CD14-positive monocyte (primary cell): Measurements from ENCODE around the gene CTBP2. TPM values are rescaled to one million over a fixed set of nuclear protein-coding genes. Genes with fewer than 3 reads are reported as not detected.

Experiments used
- DNase-seq, 3 donors: peaks; one replicate each; pipeline ENCODE4 v3.0.0-alpha.2; 2011 to 2022
- H2AFZ ChIP-seq: 2 replicates; pipeline ENCODE4 v1.6.0; 2012; ENCODE audit warnings: mild to moderate bottlenecking, low read depth, low read length, inconsistent platforms; ENCODE audit not compliant: insufficient read depth, poor library complexity, severe bottlenecking
- H3K27ac ChIP-seq, 2 donors: 1 replicate in 1 of 2; 2 replicates in 1 of 2; pipeline ENCODE4 v1.5.1; 2012 to 2013; ENCODE audit warnings: low read length in 2 of 2, control low read depth in 1 of 2, inconsistent platforms in 1 of 2, low read depth in 1 of 2, mild to moderate bottlenecking in 1 of 2
- H3K27me3 ChIP-seq, 2 donors: one replicate each; pipeline versions ENCODE4 v1.6.0 to v1.6.1; 2011 to 2013; ENCODE audit warnings: low read length in 2 of 2; ENCODE audit not compliant: control insufficient read depth in 2 of 2, insufficient read depth in 2 of 2
- H3K36me3 ChIP-seq, 2 donors: replicated peaks in 1 of 2; 1 replicate in 1 of 2; 2 replicates in 1 of 2; pipeline versions ENCODE4 v1.5.1 to v1.6.1; 2012 to 2013; ENCODE audit warnings: low read length in 2 of 2, control low read depth in 1 of 2, inconsistent platforms in 1 of 2, mild to moderate bottlenecking in 1 of 2; ENCODE audit not compliant: insufficient read depth in 2 of 2, control insufficient read depth in 1 of 2
- H3K4me1 ChIP-seq, 2 donors: 1 replicate in 1 of 2; 2 replicates in 1 of 2; pipeline versions ENCODE4 v1.5.1 to v1.6.1; 2012 to 2013; ENCODE audit warnings: low read length in 2 of 2, control low read depth in 1 of 2, inconsistent platforms in 1 of 2, mild to moderate bottlenecking in 1 of 2, moderate library complexity in 1 of 2; ENCODE audit not compliant: insufficient read depth in 2 of 2, control insufficient read depth in 1 of 2
- H3K4me2 ChIP-seq: replicated peaks from 2 replicates; pipeline ENCODE3; 2012; ENCODE audit warnings: low read length, moderate library complexity, mild to moderate bottlenecking; ENCODE audit not compliant: poor library complexity, severe bottlenecking; ENCODE audit errors: extremely low read depth
- H3K4me3 ChIP-seq, 3 experiments: fragments of 200-600 bp in 1 of 3; sonication (generic) in 1 of 3; replicated peaks in 1 of 3; 1 replicate in 2 of 3; 2 replicates in 1 of 3; pipeline ENCODE4 v1.5.1; 2011 to 2013; ENCODE audit warnings: low read length in 3 of 3, mild to moderate bottlenecking in 3 of 3, control low read depth in 2 of 3, low read depth in 2 of 3, inconsistent platforms in 1 of 3, moderate library complexity in 1 of 3
- H3K79me2 ChIP-seq: 2 replicates; pipeline ENCODE4 v1.6.0; 2012; ENCODE audit warnings: mild to moderate bottlenecking, control low read depth, inconsistent platforms, low read length, moderate library complexity; ENCODE audit not compliant: insufficient read depth
- H3K9ac ChIP-seq: 2 replicates; pipeline ENCODE4 v1.6.0; 2017; ENCODE audit warnings: low read length, mild to moderate bottlenecking; ENCODE audit not compliant: insufficient read depth, poor library complexity, severe bottlenecking
- H3K9me3 ChIP-seq, 2 donors: replicated peaks in 1 of 2; 1 replicate in 1 of 2; 2 replicates in 1 of 2; pipeline versions ENCODE4 v1.5.1 to v1.6.1; 2012 to 2013; ENCODE audit warnings: low read length in 2 of 2, control low read depth in 1 of 2; ENCODE audit not compliant: control insufficient read depth in 1 of 2, insufficient read depth in 1 of 2
- H4K20me1 ChIP-seq: 2 replicates; pipeline ENCODE4 v1.6.0; 2012; ENCODE audit warnings: mild to moderate bottlenecking, low read length, control low read depth, moderate library complexity; ENCODE audit not compliant: insufficient read depth
- H3K27ac Mint-ChIP-seq, 7 donors: one replicate each; pipeline ENCODE4 v1.8.0; 2020; ENCODE audit warnings: mild to moderate bottlenecking in 7 of 7, mixed read lengths in 7 of 7, moderate library complexity in 6 of 7, inconsistent platforms in 2 of 7
- H3K27me3 Mint-ChIP-seq, 3 donors: one replicate each; pipeline ENCODE4 v1.8.0; 2021 to 2022; ENCODE audit warnings: low read depth in 3 of 3, mild to moderate bottlenecking in 3 of 3, mixed read lengths in 3 of 3, moderate library complexity in 3 of 3, inconsistent platforms in 1 of 3
- H3K36me3 Mint-ChIP-seq, 2 donors: one replicate each; pipeline ENCODE4 v1.8.0; 2020; ENCODE audit warnings: mixed read lengths in 2 of 2, inconsistent platforms in 1 of 2, mild to moderate bottlenecking in 1 of 2
- H3K4me1 Mint-ChIP-seq: one replicate; pipeline ENCODE4 v1.8.0; 2020; ENCODE audit warnings: mild to moderate bottlenecking, mixed read lengths
- H3K4me3 Mint-ChIP-seq, 2 donors: one replicate each; pipeline ENCODE4 v1.8.0; 2020; ENCODE audit warnings: mild to moderate bottlenecking in 2 of 2, mixed read lengths in 2 of 2, moderate library complexity in 1 of 2
- H3K9me3 Mint-ChIP-seq, 7 donors: one replicate each; pipeline ENCODE4 v1.8.0; 2020 to 2022; ENCODE audit warnings: mixed read lengths in 7 of 7, mild to moderate bottlenecking in 6 of 7, moderate library complexity in 6 of 7, inconsistent platforms in 2 of 7
- CTCF ChIP-seq: fragments of 200-600 bp; IDR thresholded peaks from one replicate; pipeline ENCODE4 v1.8.0; 2022; ENCODE audit warnings: antibody characterized with exemption, mild to moderate bottlenecking
- WGBS: methylation state at CpG from one replicate; pipeline ENCODE4 v1.1.5; 2013; ENCODE audit warnings: missing lambda C conversion rate; ENCODE audit not compliant: insufficient coverage; 5-methylcytosine and 5-hydroxymethylcytosine counted together
- intact Hi-C, 2 donors: fragments of 100-400 bp; cut with micrococcal nuclease; formaldehyde crosslinking; loops; one replicate each; pipeline versions ENCODE4 v1.15.0 to v1.15.1; 2023
- polyA plus RNA-seq, 3 donors: library from polyadenylated mRNA; depleted of rRNA in 1 of 3; unstranded in 2 of 3; stranded (reverse) in 1 of 3; fragments of 300-500 nt in 2 of 3; fragments of >200 nt in 1 of 3; fragmentation: Illumina TruSeq in 2 of 3; gene quantifications; 1 replicate in 2 of 3; 2 replicates in 1 of 3; pipeline ENCODE4 v1.2.3, GENCODE V29; 2012 to 2021

CTBP2 gene
- polyA plus RNA-seq, 3 donors, result 40.9 to 87.1 (median 41.1) TPM

- no peak overlapping the region for H2AFZ ChIP-seq
- DNase-seq, result peak in 2 of 3 donors; percentile 12 to 14
- H3K27me3 ChIP-seq, result no peaks in the 10 kb centered on the region
- peaks cover 100% of the 10 kb centered on the region for H4K20me1 ChIP-seq
- Mint-ChIP-seq H3K36me3 (peaks cover 33 to 45% of the 10 kb centered on the region in 2 donors), H3K9me3 (no peaks in the 10 kb centered on the region), H3K27me3 (peaks cover 0 to 6% (median 1%) of the 10 kb centered on the region in 3 donors), H3K27ac (peak overlapping the region; percentile 33 to 85 (median 71)), H3K4me3 (peak overlapping the region; percentile 16 to 71), H3K4me1 (peaks cover 68% of the 10 kb centered on the region)
- H3K27ac ChIP-seq, result peak overlapping the region in 1 of 2 donors; percentile 45
- TF ChIP-seq CTCF, result no peak
- H3K4me2 ChIP-seq, result peak overlapping the region; percentile 17
- H3K9me3 ChIP-seq, result no peaks in the 10 kb centered on the region
- intact Hi-C loops, result loop anchor here (2.0 to 5.0 kb wide), 4 partner anchors 14 to 92 kb away; no protein-coding TSS in a partner anchor
- H3K79me2 ChIP-seq, result peaks cover 84% of the 10 kb centered on the region
- no peak overlapping the region for H3K9ac ChIP-seq
- peak overlapping the region in 1 of 3 experiments; percentile 20 for H3K4me3 ChIP-seq
- peaks cover 0 to 28% of the 10 kb centered on the region in 2 donors for H3K36me3 ChIP-seq
- WGBS, result 7% methylated on average over 5 of the region's 8 CpGs
- peaks cover 51 to 69% of the 10 kb centered on the region in 2 donors for H3K4me1 ChIP-seq
Measured at GRCh38 chr10:125064681-125065492, 95.5 kb downstream of the CTBP2 start.

GRCh38 chr10:125063256-125063925 lies 97.0 kb downstream of the CTBP2 start:
- peaks cover 55 to 74% of the 10 kb centered on the region in 2 donors for H3K4me1 ChIP-seq
- peaks cover 84% of the 10 kb centered on the region for H3K79me2 ChIP-seq
- no peak overlapping the region for H3K9ac ChIP-seq

More at GRCh38 chr10:125063256-125063925, 97.0 kb downstream of the CTBP2 start:
- TF ChIP-seq CTCF, result no peak
- intact Hi-C loops, result loop anchor here (5.0 kb wide), 2 partner anchors 84 to 94 kb away; no protein-coding TSS in a partner anchor
- Histone ChIP-seq H3K9me3 (no peaks in the 10 kb centered on the region), H3K27me3 (no peaks in the 10 kb centered on the region), H2AFZ (no peak overlapping the region), H3K4me2 (no peak overlapping the region), H3K4me3 (no peak overlapping the region), H3K27ac (no peak overlapping the region), H3K36me3 (peaks cover 0 to 28% of the 10 kb centered on the region in 2 donors), H4K20me1 (peaks cover 100% of the 10 kb centered on the region)
- Mint-ChIP-seq H3K4me1 (peaks cover 69% of the 10 kb centered on the region), H3K27ac (peak overlapping the region in 1 of 7 donors; percentile 54), H3K4me3 (no peak overlapping the region), H3K36me3 (peaks cover 44 to 52% of the 10 kb centered on the region in 2 donors), H3K9me3 (no peaks in the 10 kb centered on the region), H3K27me3 (peaks cover 0 to 6% (median 1%) of the 10 kb centered on the region in 3 donors)
- no peak for DNase-seq
- 93% methylated on average over 17 of the region's 23 CpGs for WGBS
